ENCODE results near the gene CBLN3.

DNA sequence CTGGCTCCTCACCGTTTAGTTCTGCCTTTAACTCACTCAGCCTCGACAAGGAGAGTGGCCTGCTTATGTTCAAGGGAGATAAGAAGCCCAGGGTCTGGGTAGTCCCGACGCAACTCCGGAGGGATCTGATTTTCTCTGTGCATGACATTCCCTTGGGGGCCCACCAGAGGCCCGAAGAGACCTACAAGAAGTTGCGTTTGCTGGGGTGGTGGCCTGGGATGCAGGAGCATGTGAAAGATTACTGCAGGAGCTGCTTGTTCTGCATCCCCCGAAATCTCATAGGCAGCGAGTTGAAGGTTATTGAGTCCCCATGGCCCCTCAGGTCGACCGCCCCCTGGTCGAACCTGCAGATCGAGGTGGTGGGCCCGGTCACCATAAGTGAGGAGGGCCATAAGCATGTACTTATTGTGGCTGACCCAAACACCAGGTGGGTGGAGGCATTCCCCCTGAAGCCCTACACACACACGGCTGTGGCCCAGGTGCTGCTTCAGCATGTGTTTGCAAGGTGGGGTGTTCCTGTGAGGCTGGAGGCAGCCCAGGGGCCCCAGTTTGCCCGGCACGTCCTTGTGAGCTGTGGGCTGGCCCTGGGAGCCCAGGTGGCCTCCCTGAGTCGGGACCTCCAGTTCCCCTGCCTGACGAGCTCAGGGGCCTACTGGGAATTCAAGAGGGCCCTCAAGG lies 13.1 kb downstream of the CBLN3 start:
- TF ChIP-seq NPAS2 (CRISPR knock-in tag; IDR thresholded peaks at IDR 0.05; ENCODE audit: borderline replicate concordance) (no peak), ZC3H11A (IDR thresholded peaks at IDR 0.05) (no peak), RAD21 (conservative IDR thresholded peaks at IDR 0.05 in 1 of 2, IDR thresholded peaks at IDR 0.05 in 1 of 2) (no peak), NR3C1 (IDR thresholded peaks at IDR 0.05) (no peak), RCOR1 (IDR thresholded peaks at IDR 0.05; ENCODE audit: low read depth, low read length) (no peak), GATA3 (IDR thresholded peaks at IDR 0.05; ENCODE audit: borderline replicate concordance) (no peak), REST (IDR thresholded peaks at IDR 0.05) (no peak), JUN (IDR thresholded peaks at IDR 0.05) (no peak), JUNB (IDR thresholded peaks at IDR 0.05) (no peak)
- TF ChIP-seq, protein P1, sequence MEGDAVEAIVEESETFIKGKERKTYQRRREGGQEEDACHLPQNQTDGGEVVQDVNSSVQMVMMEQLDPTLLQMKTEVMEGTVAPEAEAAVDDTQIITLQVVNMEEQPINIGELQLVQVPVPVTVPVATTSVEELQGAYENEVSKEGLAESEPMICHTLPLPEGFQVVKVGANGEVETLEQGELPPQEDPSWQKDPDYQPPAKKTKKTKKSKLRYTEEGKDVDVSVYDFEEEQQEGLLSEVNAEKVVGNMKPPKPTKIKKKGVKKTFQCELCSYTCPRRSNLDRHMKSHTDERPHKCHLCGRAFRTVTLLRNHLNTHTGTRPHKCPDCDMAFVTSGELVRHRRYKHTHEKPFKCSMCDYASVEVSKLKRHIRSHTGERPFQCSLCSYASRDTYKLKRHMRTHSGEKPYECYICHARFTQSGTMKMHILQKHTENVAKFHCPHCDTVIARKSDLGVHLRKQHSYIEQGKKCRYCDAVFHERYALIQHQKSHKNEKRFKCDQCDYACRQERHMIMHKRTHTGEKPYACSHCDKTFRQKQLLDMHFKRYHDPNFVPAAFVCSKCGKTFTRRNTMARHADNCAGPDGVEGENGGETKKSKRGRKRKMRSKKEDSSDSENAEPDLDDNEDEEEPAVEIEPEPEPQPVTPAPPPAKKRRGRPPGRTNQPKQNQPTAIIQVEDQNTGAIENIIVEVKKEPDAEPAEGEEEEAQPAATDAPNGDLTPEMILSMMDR (IDR thresholded peaks at IDR 0.05), result no peak

Data from A549 (cell line).